GM12865 (cell line): ENCODE measurements around the gene SEC61G.

Experiments
- DNase-seq: peaks from one replicate; pipeline ENCODE4 v3.0.0; 2010; ENCODE audit warnings: low read depth
- H3K4me3 ChIP-seq: 2 replicates; pipeline ENCODE4 v1.5.1; 2011; ENCODE audit warnings: mild to moderate bottlenecking, low read depth, low read length, control low read depth
- TF ChIP-seq, protein P1 (sequence below): IDR thresholded peaks from 2 replicates; pipeline ENCODE4 v1.5.1; 2011; ENCODE audit warnings: low read length, control low read depth, low read depth, inconsistent platforms; ENCODE audit not compliant: insufficient read depth; ENCODE audit errors: missing control alignments

Gene SEC61G

GRCh38 chr7:54738737-54739136, 20.3 kb downstream of the SEC61G start:
- no peak for DNase-seq
- H3K4me3 ChIP-seq, result no peak overlapping the region
- TF ChIP-seq, protein P1, sequence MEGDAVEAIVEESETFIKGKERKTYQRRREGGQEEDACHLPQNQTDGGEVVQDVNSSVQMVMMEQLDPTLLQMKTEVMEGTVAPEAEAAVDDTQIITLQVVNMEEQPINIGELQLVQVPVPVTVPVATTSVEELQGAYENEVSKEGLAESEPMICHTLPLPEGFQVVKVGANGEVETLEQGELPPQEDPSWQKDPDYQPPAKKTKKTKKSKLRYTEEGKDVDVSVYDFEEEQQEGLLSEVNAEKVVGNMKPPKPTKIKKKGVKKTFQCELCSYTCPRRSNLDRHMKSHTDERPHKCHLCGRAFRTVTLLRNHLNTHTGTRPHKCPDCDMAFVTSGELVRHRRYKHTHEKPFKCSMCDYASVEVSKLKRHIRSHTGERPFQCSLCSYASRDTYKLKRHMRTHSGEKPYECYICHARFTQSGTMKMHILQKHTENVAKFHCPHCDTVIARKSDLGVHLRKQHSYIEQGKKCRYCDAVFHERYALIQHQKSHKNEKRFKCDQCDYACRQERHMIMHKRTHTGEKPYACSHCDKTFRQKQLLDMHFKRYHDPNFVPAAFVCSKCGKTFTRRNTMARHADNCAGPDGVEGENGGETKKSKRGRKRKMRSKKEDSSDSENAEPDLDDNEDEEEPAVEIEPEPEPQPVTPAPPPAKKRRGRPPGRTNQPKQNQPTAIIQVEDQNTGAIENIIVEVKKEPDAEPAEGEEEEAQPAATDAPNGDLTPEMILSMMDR, result no peak

- H3K4me3 ChIP-seq, result no peak overlapping the region
- no peak for DNase-seq
- TF ChIP-seq, protein P1, result no peak
These were observed 29.9 kb downstream of the SEC61G start for GRCh38 chr7:54729107-54729506.

GRCh38 chr7:54728411-54728810, 30.6 kb downstream of the SEC61G start:
- H3K4me3 ChIP-seq, result no peak overlapping the region
- TF ChIP-seq, protein P1, result no peak
- DNase-seq, result no peak

- no peak overlapping the region for H3K4me3 ChIP-seq
- no peak for DNase-seq
- TF ChIP-seq, protein P1, result no peak
These were observed 33.8 kb downstream of the SEC61G start for GRCh38 chr7:54725255-54725654.

DNA sequence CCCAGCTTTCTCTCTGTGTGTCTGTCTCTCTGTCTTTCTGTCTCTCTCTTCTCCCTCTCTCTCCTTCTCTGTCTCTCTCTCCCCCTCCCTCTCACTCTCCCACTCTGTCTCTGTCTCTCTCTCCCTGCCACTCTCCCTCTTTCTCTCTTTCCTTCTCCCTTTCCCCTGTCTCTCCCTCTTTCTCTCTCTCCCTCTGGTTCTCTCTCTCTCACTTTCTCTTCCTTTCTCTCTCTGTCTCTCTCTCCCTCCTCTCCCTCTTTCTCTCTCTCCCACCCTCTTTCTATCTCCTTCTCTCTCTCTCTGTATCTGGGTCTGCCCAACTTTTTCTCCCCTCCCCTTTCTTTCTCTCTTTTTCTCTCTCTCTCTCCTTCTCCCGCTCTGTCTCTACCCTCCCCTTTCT, 36.5 kb downstream of the SEC61G start:
- no peak overlapping the region for H3K4me3 ChIP-seq
- TF ChIP-seq, protein P1, result no peak
- no peak for DNase-seq

DNA sequence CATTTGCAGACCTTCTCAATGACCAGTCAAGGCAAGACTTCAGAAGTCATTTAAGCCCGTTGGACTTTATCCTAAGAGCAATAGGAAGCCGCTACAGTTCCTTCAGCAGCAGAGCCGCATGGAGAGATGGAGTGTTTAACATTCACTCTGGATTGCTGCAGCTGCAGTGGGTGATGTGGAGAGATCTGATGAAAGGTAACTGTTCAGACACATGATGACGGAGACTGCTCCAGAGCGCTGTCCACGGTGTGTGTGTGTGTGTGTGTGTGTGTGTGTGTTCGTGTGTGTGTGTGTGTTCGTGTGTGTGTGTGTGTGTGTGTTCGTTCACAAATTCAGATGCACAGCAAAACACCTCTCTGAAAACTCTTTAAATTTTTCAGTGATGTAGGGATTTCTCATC, 37.0 kb downstream of the SEC61G start:
- TF ChIP-seq, protein P1, result no peak
- H3K4me3 ChIP-seq, result no peak overlapping the region
- DNase-seq, result no peak

DNA sequence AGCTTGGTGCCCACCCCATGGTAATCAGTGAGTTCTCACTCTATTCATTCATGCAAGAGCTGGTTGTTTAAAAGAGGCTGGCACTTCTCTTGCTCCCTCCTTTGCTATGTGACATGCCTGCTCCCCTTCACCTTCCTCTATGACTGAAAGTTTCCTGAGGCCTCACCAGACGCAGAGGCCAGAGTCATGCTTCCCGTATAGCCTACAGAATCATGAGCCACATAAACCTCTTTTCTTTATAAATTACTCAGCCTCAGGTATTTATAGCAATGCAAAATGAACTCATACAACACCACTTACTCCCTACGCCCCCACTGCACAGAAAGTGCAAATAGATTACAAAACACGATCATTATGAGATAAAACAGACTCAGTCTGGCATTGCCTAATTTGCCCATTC, 39.0 kb downstream of the SEC61G start:
- no peak overlapping the region for H3K4me3 ChIP-seq
- no peak for DNase-seq
- TF ChIP-seq, protein P1, result no peak
